Activated CD4-positive, alpha-beta T cell treated with anti-CD3 and anti-CD28 coated beads, Interleukin-2, Interleukin-6, amounts not matched to agents 100 ng/mL and 50 ng/mL, durations not matched to agents 16 hours and 8 hours (primary cell): Measurements from ENCODE around the gene BLVRB.
"Not testable (repeated sequence)": the region's sequence is repeated elsewhere in the genome, so short reads cannot be mapped to it uniquely, and the experiment has no call there.

Source experiments
- DNase-seq: peaks from one replicate; pipeline ENCODE4 v3.0.0-alpha.2; 2020

BLVRB gene

GRCh38 chr19:40465557-40466218, at the start of gene BLVRB:
BLVRB (minus strand) TSS chr19:40465745; CDS start chr19:40465688, 57 bp downstream.
- peak; percentile 100 for DNase-seq

- no peak for DNase-seq
These were observed 48.3 kb upstream of the BLVRB start for GRCh38 chr19:40513741-40514315.

- no peak for DNase-seq
These were observed 47.8 kb upstream of the BLVRB start for GRCh38 chr19:40513345-40513678.

- no peak for DNase-seq
These were observed 47.2 kb upstream of the BLVRB start for GRCh38 chr19:40512473-40513344.

- DNase-seq: no peak
These were observed 46.5 kb upstream of the BLVRB start for GRCh38 chr19:40512110-40512472.

GRCh38 chr19:40511487-40511886, 45.9 kb upstream of the BLVRB start:
- no peak for DNase-seq

- DNase-seq: no peak
These were observed 45.1 kb upstream of the BLVRB start for GRCh38 chr19:40510526-40511115.

GRCh38 chr19:40508739-40509260, 43.3 kb upstream of the BLVRB start:
- no peak for DNase-seq

GRCh38 chr19:40507892-40508291, 42.3 kb upstream of the BLVRB start:
- no peak for DNase-seq

- DNase-seq: no peak
These were observed 40.6 kb upstream of the BLVRB start for GRCh38 chr19:40506099-40506498.

- no peak for DNase-seq
These were observed 37.8 kb upstream of the BLVRB start for GRCh38 chr19:40503320-40503695.

- DNase-seq: no peak
These were observed 37.2 kb upstream of the BLVRB start for GRCh38 chr19:40502647-40503319.

GRCh38 chr19:40502081-40502480, 36.5 kb upstream of the BLVRB start:
- DNase-seq: no peak

GRCh38 chr19:40501599-40501998, 36.1 kb upstream of the BLVRB start:
- DNase-seq: no peak

- not testable (repeated sequence) for DNase-seq
These were observed 35.4 kb upstream of the BLVRB start for GRCh38 chr19:40500678-40501530.

- no peak for DNase-seq
These were observed 33.8 kb upstream of the BLVRB start for GRCh38 chr19:40499320-40499719.

GRCh38 chr19:40497214-40497613, 31.7 kb upstream of the BLVRB start:
- no peak for DNase-seq

GRCh38 chr19:40494191-40494838, 28.8 kb upstream of the BLVRB start:
- DNase-seq: no peak

- no peak for DNase-seq
These were observed 28.2 kb upstream of the BLVRB start for GRCh38 chr19:40493778-40494177.

- DNase-seq: no peak
These were observed 26.7 kb upstream of the BLVRB start for GRCh38 chr19:40492274-40492673.

GRCh38 chr19:40489882-40490230, 24.3 kb upstream of the BLVRB start:
- no peak for DNase-seq

- DNase-seq: no peak
These were observed 20.5 kb upstream of the BLVRB start for GRCh38 chr19:40486017-40486416.
